Cardiac fibroblast (primary cell): Measurements from ENCODE around the gene EXOC2.
"Not testable (repeated sequence)": the region's sequence is repeated elsewhere in the genome, so short reads cannot be mapped to it uniquely, and the experiment has no call there.

Experiments used
- DNase-seq, 2 donors: peaks; one replicate each; pipeline versions ENCODE4 v3.0.0 to v3.0.0-alpha.2; 2010; ENCODE audit warnings: low read depth in 2 of 2
- H3K4me3 ChIP-seq, 2 donors: replicated peaks in 1 of 2; 1 replicate in 1 of 2; 2 replicates in 1 of 2; pipeline ENCODE4 v1.5.1; 2011; ENCODE audit warnings: low read depth in 2 of 2, low read length in 2 of 2, mild to moderate bottlenecking in 2 of 2, moderate library complexity in 1 of 2
- TF ChIP-seq, protein P1 (sequence below): IDR thresholded peaks from one replicate; pipeline ENCODE4 v1.5.1; 2011; ENCODE audit warnings: low read depth, mild to moderate bottlenecking, low read length, inconsistent platforms

The EXOC2 gene

DNA sequence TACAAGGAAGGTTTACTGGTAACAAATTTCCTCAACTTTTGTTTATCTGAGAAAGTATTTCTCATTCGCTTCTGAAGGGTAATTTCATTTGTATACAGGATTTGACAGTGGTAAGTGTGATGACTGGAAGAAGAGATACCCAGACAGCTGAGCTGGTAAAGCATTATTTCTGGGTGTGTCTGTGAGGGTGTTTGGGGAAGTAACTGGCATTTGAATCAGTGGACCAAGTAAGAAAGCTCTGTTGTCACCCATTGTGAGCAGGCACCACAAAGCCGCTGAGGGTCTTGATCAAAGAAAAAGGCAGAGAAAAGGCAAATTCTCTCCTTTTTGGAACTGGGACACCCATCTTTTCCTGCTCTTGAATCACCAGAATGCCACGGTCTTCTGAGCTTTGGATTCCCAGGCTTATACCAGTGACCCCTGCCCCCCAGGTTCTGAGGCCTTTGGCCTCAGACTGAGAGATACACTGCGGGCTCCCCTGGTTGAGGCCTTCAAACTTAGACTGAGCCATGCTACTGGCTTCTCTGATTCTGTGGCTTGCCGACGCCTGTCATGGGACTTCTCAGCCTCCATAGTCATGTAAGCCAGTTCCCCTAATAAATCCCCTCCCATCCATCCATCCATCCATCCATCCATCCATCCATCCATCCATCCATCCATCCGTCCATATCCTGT, 25.5 kb downstream of the EXOC2 start:
- H3K4me3 ChIP-seq: no peak overlapping the region
- TF ChIP-seq, protein P1, sequence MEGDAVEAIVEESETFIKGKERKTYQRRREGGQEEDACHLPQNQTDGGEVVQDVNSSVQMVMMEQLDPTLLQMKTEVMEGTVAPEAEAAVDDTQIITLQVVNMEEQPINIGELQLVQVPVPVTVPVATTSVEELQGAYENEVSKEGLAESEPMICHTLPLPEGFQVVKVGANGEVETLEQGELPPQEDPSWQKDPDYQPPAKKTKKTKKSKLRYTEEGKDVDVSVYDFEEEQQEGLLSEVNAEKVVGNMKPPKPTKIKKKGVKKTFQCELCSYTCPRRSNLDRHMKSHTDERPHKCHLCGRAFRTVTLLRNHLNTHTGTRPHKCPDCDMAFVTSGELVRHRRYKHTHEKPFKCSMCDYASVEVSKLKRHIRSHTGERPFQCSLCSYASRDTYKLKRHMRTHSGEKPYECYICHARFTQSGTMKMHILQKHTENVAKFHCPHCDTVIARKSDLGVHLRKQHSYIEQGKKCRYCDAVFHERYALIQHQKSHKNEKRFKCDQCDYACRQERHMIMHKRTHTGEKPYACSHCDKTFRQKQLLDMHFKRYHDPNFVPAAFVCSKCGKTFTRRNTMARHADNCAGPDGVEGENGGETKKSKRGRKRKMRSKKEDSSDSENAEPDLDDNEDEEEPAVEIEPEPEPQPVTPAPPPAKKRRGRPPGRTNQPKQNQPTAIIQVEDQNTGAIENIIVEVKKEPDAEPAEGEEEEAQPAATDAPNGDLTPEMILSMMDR: no peak
- no peak for DNase-seq

DNA sequence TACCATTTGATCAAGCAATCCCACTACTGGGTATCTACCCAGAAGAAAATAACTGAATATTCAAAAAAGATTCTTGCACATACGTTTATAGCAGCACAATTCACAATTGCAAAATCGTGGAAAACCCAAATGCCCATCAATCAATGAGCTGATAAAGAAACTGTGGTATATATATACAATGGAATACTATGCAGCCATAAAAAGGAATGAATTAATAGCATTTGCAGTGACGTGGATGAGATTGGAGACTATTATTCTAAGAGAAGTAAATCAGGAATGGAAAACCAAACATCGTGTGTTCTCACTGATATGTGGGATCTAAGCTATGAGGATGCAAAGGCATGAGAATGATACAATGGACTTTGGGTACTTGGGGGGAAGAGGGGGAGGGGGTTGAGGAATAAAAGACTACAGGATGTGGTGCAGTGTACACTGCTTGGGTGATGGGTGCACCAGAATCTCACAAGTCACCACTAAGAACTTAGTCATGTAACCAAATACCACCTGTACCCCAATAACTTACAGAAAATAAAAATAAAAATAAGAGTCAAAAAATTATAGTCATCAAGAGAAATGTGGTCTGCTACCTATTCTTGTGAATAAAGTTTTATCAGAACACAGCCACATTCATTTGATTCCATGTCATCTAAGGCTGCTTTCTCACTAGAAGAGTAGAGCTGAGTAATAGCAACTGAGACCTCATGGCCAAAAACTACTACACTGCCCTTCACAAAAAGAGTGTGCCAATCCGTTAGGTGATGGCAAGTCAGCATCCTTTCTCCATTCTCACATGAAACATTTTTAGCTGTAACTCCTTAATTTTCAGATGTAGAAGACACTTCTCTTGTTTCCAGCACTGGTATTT, 27.3 kb downstream of the EXOC2 start:
- no peak for DNase-seq
- TF ChIP-seq, protein P1: no peak
- H3K4me3 ChIP-seq: no peak overlapping the region

DNA sequence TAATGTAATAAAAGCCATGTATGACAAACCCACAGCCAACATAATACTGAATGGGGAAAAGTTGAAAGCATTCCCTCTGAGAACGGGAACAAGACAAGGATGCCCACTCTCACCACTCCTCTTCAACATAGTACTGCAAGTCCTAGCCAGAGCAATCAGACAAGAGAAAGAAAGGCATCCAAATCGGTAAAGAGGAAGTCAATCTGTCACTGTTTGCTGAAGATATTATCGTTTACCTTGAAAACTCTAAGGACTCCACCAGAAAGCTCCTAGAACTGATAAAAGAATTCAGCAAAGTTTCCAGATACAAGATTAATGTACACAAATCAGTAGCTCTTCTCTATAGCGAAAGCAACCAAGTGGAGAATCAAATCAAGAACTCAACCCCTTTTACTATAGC, 29.2 kb downstream of the EXOC2 start:
- H3K4me3 ChIP-seq, DNase-seq: not testable (repeated sequence)

DNA sequence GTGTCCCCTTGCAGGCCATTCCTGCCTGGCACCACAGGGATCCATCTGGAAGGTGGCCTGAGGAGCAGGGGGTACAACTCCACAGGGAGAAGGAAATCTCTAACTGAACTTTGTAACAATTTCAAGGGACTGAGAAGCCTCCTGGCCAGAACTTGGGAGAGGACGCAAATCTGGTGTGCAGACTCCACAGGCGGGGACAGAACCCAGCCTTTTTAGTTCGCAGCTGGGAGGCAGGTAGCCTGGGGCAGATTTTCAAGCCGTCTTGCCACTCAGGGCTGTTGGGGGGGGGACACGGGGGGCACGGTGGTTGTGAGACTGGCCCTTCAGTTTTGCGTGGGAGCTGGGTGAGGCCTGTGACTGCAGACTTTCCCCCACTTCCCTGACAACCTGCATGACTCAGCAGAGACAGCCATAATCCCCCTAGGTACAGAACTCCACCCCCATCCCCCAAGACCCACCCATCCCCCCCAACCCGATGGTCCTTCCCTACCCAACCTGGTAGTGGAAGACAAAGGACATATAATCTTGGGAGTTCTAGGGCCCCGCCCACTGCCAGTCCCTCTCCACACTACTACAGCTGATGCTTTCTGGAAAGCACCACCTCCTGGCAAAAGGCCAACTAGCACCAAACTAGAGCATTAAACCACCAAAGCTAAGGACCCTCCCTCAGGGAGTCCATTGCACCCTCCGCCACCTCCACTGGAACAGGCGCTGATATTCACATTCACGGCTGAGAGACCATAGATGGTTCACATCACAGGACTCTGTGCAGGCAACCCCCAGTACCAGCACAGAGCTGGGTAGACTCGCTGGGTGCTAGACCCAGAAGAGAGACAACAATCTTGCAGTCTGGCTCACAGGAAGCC, 33.0 kb downstream of the EXOC2 start:
- TF ChIP-seq, protein P1: no peak
- DNase-seq: no peak

DNA sequence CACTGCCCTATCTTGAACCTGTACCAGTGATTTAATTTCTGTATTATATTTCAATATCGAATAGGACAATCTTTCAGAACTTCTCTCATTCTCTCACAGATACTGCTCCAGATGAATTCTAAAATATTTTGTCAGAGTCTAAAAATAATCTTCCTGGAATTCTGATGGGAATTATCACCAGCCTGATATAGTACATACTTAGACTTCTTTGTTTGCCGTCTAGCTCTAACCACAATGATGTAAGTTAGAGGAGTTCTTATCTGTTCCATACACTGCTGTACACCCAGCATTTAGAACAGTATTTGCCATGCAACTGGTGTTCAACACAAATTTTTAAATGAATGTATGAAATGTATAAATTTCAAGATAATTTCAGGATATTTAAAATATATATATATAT, 34.7 kb downstream of the EXOC2 start:
- no peak overlapping the region for H3K4me3 ChIP-seq
- DNase-seq: peak; percentile 58 to 89
- TF ChIP-seq, protein P1: no peak

More for the DNA sequence above, 33.0 kb downstream of the EXOC2 start:
- no peak overlapping the region for H3K4me3 ChIP-seq

DNA sequence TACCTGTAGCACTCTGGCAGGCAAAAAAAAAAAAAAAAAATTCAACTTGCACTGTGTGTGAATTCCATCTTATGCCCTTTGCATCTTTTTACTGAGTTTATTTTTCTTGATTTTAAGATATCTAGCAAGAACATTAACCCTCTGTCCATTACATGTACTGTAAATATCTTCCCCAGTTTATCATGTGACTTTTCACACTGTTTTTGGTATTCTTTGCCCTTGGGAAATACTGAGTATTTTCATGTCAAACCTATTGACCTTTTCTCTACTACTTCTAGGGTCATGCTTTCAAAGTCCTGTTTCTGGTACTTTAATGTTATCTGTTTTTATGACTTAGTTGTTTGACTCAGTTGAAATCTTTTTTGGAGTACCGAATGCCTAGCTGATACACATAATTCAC, 35.2 kb downstream of the EXOC2 start:
- no peak overlapping the region for H3K4me3 ChIP-seq
- peak in 1 of 2 donors; percentile 29 for DNase-seq
- TF ChIP-seq, protein P1: no peak
